ENCODE data around the gene SMIM38.

- TF ChIP-seq MAX (IDR thresholded peaks at IDR 0.05), result no peak
- TF ChIP-seq CTCF (IDR thresholded peaks at IDR 0.05 in 2 of 3, conservative IDR thresholded peaks at IDR 0.05 in 1 of 3; ENCODE audit: borderline replicate concordance in 1 of 3, insufficient read depth in 1 of 3, low read depth in 2 of 3, low read length in 2 of 3), result no peak
- TF ChIP-seq POLR2AphosphoS5 (IDR thresholded peaks at IDR 0.05; ENCODE audit: low read depth, low read length), result no peak
- TF ChIP-seq CEBPB (IDR thresholded peaks at IDR 0.05; ENCODE audit: low read depth), result no peak
Measured at GRCh38 chr11:69122326-69122629, 33.5 kb upstream of the SMIM38 start.
